ENCODE results near the gene KITLG.

DNA sequence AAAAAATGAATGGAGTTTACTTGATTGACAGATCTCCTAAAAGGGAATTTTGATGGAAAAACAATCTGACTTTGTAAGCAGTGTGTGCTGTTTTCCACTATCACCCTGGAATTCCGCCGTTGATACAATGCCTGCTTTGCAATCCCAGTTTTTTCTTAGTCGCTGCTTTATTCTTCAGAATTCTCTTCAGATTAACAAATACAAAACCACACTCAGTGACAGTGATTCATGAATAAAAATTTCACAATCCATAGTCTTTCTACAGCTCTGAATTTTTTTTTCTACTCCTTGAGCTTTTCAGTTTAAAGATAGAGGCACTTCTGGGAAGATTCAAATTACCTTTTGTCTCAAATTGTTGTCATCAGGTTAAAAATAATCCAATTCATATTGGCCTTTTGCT, 44.6 kb upstream of the KITLG start:
- TF ChIP-seq, protein P1, sequence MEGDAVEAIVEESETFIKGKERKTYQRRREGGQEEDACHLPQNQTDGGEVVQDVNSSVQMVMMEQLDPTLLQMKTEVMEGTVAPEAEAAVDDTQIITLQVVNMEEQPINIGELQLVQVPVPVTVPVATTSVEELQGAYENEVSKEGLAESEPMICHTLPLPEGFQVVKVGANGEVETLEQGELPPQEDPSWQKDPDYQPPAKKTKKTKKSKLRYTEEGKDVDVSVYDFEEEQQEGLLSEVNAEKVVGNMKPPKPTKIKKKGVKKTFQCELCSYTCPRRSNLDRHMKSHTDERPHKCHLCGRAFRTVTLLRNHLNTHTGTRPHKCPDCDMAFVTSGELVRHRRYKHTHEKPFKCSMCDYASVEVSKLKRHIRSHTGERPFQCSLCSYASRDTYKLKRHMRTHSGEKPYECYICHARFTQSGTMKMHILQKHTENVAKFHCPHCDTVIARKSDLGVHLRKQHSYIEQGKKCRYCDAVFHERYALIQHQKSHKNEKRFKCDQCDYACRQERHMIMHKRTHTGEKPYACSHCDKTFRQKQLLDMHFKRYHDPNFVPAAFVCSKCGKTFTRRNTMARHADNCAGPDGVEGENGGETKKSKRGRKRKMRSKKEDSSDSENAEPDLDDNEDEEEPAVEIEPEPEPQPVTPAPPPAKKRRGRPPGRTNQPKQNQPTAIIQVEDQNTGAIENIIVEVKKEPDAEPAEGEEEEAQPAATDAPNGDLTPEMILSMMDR (IDR thresholded peaks at IDR 0.05; ENCODE audit: low read depth, low read length, missing input control): no peak
- TF ChIP-seq JUND (IDR thresholded peaks at IDR 0.05) (no peak), TAF1 (conservative IDR thresholded peaks at IDR 0.05) (no peak), SP1 (IDR thresholded peaks at IDR 0.05) (no peak), REST (IDR thresholded peaks at IDR 0.05) (no peak), NR2F2 (IDR thresholded peaks at IDR 0.05) (no peak), RAD21 (IDR thresholded peaks at IDR 0.05) (no peak), HNF4G (IDR thresholded peaks at IDR 0.05) (no peak), HNF4A (conservative IDR thresholded peaks at IDR 0.05) (no peak), RXRA (IDR thresholded peaks at IDR 0.05) (no peak), YY1 (IDR thresholded peaks at IDR 0.05) (no peak)
- TF ChIP-seq, protein P2, sequence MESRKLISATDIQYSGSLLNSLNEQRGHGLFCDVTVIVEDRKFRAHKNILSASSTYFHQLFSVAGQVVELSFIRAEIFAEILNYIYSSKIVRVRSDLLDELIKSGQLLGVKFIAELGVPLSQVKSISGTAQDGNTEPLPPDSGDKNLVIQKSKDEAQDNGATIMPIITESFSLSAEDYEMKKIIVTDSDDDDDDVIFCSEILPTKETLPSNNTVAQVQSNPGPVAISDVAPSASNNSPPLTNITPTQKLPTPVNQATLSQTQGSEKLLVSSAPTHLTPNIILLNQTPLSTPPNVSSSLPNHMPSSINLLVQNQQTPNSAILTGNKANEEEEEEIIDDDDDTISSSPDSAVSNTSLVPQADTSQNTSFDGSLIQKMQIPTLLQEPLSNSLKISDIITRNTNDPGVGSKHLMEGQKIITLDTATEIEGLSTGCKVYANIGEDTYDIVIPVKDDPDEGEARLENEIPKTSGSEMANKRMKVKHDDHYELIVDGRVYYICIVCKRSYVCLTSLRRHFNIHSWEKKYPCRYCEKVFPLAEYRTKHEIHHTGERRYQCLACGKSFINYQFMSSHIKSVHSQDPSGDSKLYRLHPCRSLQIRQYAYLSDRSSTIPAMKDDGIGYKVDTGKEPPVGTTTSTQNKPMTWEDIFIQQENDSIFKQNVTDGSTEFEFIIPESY (IDR thresholded peaks at IDR 0.05): no peak
- TF ChIP-seq, protein P3, sequence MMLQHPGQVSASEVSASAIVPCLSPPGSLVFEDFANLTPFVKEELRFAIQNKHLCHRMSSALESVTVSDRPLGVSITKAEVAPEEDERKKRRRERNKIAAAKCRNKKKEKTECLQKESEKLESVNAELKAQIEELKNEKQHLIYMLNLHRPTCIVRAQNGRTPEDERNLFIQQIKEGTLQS (IDR thresholded peaks at IDR 0.05): no peak
